H1 (cell line): ENCODE results near the gene OLA1. TPM values are rescaled to one million over a fixed set of nuclear protein-coding genes. Genes with fewer than 3 reads are reported as not detected.
A peak's percentile ranks its signal among the peaks of the same experiment; 100 is the strongest.

ENCODE experiments used
- CTCF ChIA-PET: fragments of 300-600 bp; sonication (Branson Sonifier 250); formaldehyde crosslinking; loops from one replicate; lab custom pipeline; 2021; ENCODE audit not compliant: partially characterized antibody; lab: Charles Lee
- POLR2A ChIA-PET: fragments of 300-600 bp; sonication (Branson Sonifier 250); formaldehyde crosslinking; loops from one replicate; lab custom pipeline; 2021; ENCODE audit warnings: inconsistent platforms; ENCODE audit not compliant: partially characterized antibody; lab: Charles Lee
- DNase-seq, 2 experiments: peaks; one replicate each; pipeline versions ENCODE4 v3.0.0 to v3.0.0-alpha.2; 2010 to 2022; ENCODE audit warnings: low spot score in 2 of 2, low read depth in 1 of 2, mixed read lengths in 1 of 2
- FAIRE-seq: peaks from 2 replicates; lab custom pipeline; 2011; peaks lifted over from hg19 to GRCh38; lab: Jason Lieb, UNC
- H2AFZ ChIP-seq: 2 replicates; pipeline ENCODE4 v1.8.1; 2012; ENCODE audit warnings: low read length, inconsistent platforms
- H2AK5ac ChIP-seq: 2 replicates; pipeline ENCODE4 v1.6.1; 2013; ENCODE audit warnings: low read depth, low read length
- H2BK120ac ChIP-seq: replicated peaks from 2 replicates; pipeline ENCODE3; 2013; ENCODE audit warnings: low read depth, low read length, inconsistent platforms
- H2BK12ac ChIP-seq: 2 replicates; pipeline ENCODE4 v1.6.1; 2013; ENCODE audit warnings: low read depth, low read length
- H2BK15ac ChIP-seq: 2 replicates; pipeline ENCODE4 v1.6.1; 2013; ENCODE audit warnings: low read length
- H2BK20ac ChIP-seq: 2 replicates; pipeline ENCODE4 v1.6.1; 2013; ENCODE audit warnings: low read length
- H2BK5ac ChIP-seq: 2 replicates; pipeline ENCODE4 v1.6.1; 2013; ENCODE audit warnings: low read depth, low read length
- H3K14ac ChIP-seq: 2 replicates; pipeline ENCODE4 v1.6.1; 2013; ENCODE audit warnings: inconsistent platforms; ENCODE audit not compliant: insufficient read length
- H3K18ac ChIP-seq: 2 replicates; pipeline ENCODE4 v1.6.1; 2013; ENCODE audit warnings: low read length; ENCODE audit errors: extremely low read depth
- H3K23ac ChIP-seq: 2 replicates; pipeline ENCODE4 v1.6.1; 2013; ENCODE audit warnings: inconsistent platforms; ENCODE audit not compliant: insufficient read length
- H3K23me2 ChIP-seq: 2 replicates; pipeline ENCODE4 v1.6.1; 2013; ENCODE audit warnings: low read depth, low read length
- H3K27ac ChIP-seq: 2 replicates; pipeline ENCODE4 v1.6.1; 2011; ENCODE audit warnings: low read depth, low read length, inconsistent platforms
- H3K27me3 ChIP-seq, 4 experiments: replicated peaks in 1 of 4; 1 replicate in 1 of 4; 2 replicates in 3 of 4; pipeline versions ENCODE4 v1.6.1 to v1.8.1; 2011 to 2013; ENCODE audit warnings: low read length in 3 of 4, mild to moderate bottlenecking in 3 of 4, inconsistent platforms in 2 of 4, mixed read lengths in 2 of 4, moderate library complexity in 1 of 4; ENCODE audit not compliant: control insufficient read depth in 3 of 4, insufficient read depth in 3 of 4; ENCODE audit errors: extremely low read depth in 1 of 4
- H3K36me3 ChIP-seq, 4 experiments: 2 replicates each; pipeline versions ENCODE4 v1.6.1 to v1.8.1; 2011 to 2013; ENCODE audit warnings: mild to moderate bottlenecking in 4 of 4, low read length in 3 of 4, moderate library complexity in 2 of 4, control low read depth in 1 of 4, inconsistent platforms in 1 of 4; ENCODE audit not compliant: insufficient read depth in 4 of 4, control insufficient read depth in 2 of 4
- H3K4ac ChIP-seq: replicated peaks from 2 replicates; pipeline ENCODE3; 2013; ENCODE audit warnings: low read length, low read depth, mixed read lengths, inconsistent platforms; ENCODE audit not compliant: insufficient read length
- H3K4me1 ChIP-seq, 4 experiments: replicated peaks in 1 of 4; 1 replicate in 1 of 4; 2 replicates in 3 of 4; pipeline versions ENCODE4 v1.6.1 to v1.8.1; 2011 to 2013; ENCODE audit warnings: low read length in 3 of 4, inconsistent platforms in 2 of 4, mixed read lengths in 1 of 4; ENCODE audit not compliant: insufficient read depth in 4 of 4, control insufficient read depth in 3 of 4
- H3K4me2 ChIP-seq, 2 experiments: 2 replicates each; pipeline versions ENCODE4 v1.6.1 to v1.8.1; 2011 to 2013; ENCODE audit warnings: low read depth in 2 of 2, low read length in 2 of 2, control low read depth in 1 of 2, inconsistent platforms in 1 of 2, mild to moderate bottlenecking in 1 of 2; ENCODE audit not compliant: insufficient read depth in 1 of 2
- H3K4me3 ChIP-seq, 4 experiments: fragments of 200-600, 300-600 bp in 1 of 4; sonication (generic), shearing (Covaris generic), sonication (Bioruptor Twin) in 1 of 4; 2 replicates each; pipeline versions ENCODE4 v1.5.1 to v1.8.1; 2011 to 2016; ENCODE audit warnings: low read length in 4 of 4, low read depth in 3 of 4, control low read depth in 2 of 4, inconsistent platforms in 2 of 4, mild to moderate bottlenecking in 2 of 4, mixed read lengths in 1 of 4, moderate library complexity in 1 of 4; ENCODE audit not compliant: insufficient read depth in 2 of 4; ENCODE audit errors: extremely low read depth in 1 of 4
- H3K56ac ChIP-seq: replicated peaks from 2 replicates; pipeline ENCODE3; 2013; ENCODE audit warnings: low read depth, mild to moderate bottlenecking, mixed read lengths, low read length, inconsistent platforms; ENCODE audit not compliant: insufficient read length
- H3K79me1 ChIP-seq: 2 replicates; pipeline ENCODE4 v1.6.1; 2013; ENCODE audit warnings: low read depth, low read length, control low read depth
- H3K79me2 ChIP-seq, 2 experiments: 2 replicates each; pipeline versions ENCODE4 v1.6.1 to v1.8.1; 2012 to 2013; ENCODE audit warnings: low read length in 2 of 2, mild to moderate bottlenecking in 2 of 2, inconsistent platforms in 1 of 2; ENCODE audit not compliant: insufficient read depth in 2 of 2, control insufficient read depth in 1 of 2
- H3K9ac ChIP-seq, 4 experiments: replicated peaks in 1 of 4; 1 replicate in 1 of 4; 2 replicates in 3 of 4; pipeline versions ENCODE4 v1.6.1 to v1.8.1; 2011 to 2013; ENCODE audit warnings: low read depth in 3 of 4, low read length in 3 of 4, control low read depth in 2 of 4, mild to moderate bottlenecking in 2 of 4, moderate library complexity in 2 of 4, inconsistent platforms in 1 of 4; ENCODE audit errors: extremely low read depth in 1 of 4
- H3K9me3 ChIP-seq, 2 experiments: 2 replicates each; pipeline versions ENCODE4 v1.6.1 to v1.8.1; 2012 to 2013; ENCODE audit warnings: mild to moderate bottlenecking in 2 of 2, moderate library complexity in 2 of 2, control low read depth in 1 of 2, inconsistent platforms in 1 of 2, low read depth in 1 of 2, low read length in 1 of 2, mixed read lengths in 1 of 2; ENCODE audit not compliant: insufficient read depth in 2 of 2
- H4K20me1 ChIP-seq, 2 experiments: replicated peaks in 1 of 2; 2 replicates each; pipeline versions ENCODE3 to v1.8.1; 2011 to 2013; ENCODE audit warnings: inconsistent platforms in 2 of 2, low read length in 2 of 2, mild to moderate bottlenecking in 1 of 2; ENCODE audit not compliant: insufficient read depth in 2 of 2, control insufficient read depth in 1 of 2
- H4K5ac ChIP-seq: 2 replicates; pipeline ENCODE4 v1.6.1; 2013; ENCODE audit warnings: low read length, low read depth, mixed read lengths, inconsistent platforms; ENCODE audit not compliant: insufficient read length
- H4K8ac ChIP-seq: 2 replicates; pipeline ENCODE4 v1.8.0; 2013; ENCODE audit warnings: mild to moderate bottlenecking, moderate library complexity, low read length, inconsistent platforms; ENCODE audit not compliant: insufficient read depth; ENCODE audit errors: extremely low read depth
- H4K91ac ChIP-seq: replicated peaks from 2 replicates; pipeline ENCODE3; 2013; ENCODE audit warnings: low read length, mixed read lengths, inconsistent platforms; ENCODE audit not compliant: insufficient read length
- ASH2L ChIP-seq: fragments of 200-600, 300-600 bp; sonication (generic); IDR thresholded peaks from one replicate; pipeline ENCODE4 v1.7.1; 2017; ENCODE audit warnings: low read length
- ATF3 ChIP-seq: IDR thresholded peaks from 2 replicates; pipeline ENCODE4 v1.6.1; 2011; ENCODE audit warnings: low read depth, mild to moderate bottlenecking, low read length; ENCODE audit not compliant: insufficient read depth
- FOSL1 ChIP-seq: IDR thresholded peaks from 2 replicates; pipeline ENCODE4 v1.6.1; 2011; ENCODE audit warnings: mild to moderate bottlenecking, low read depth, low read length, moderate library complexity; ENCODE audit not compliant: insufficient read depth
- PHF8 ChIP-seq: fragments of 200-600 bp; sonication (generic); conservative IDR thresholded peaks from 2 replicates; pipeline ENCODE4 v1.7.1; 2012; ENCODE audit warnings: low read depth, mild to moderate bottlenecking, inconsistent platforms, low read length, moderate library complexity
- SIN3A ChIP-seq, 2 experiments: IDR thresholded peaks in 1 of 2; conservative IDR thresholded peaks in 1 of 2; 2 replicates each; pipeline ENCODE4 v1.6.1; 2011 to 2012; ENCODE audit warnings: low read length in 2 of 2, improper control_type of control experiment in 1 of 2, low read depth in 1 of 2, mild to moderate bottlenecking in 1 of 2
- SIRT6 ChIP-seq: IDR thresholded peaks from one replicate; pipeline ENCODE4 v1.7.1; 2012; ENCODE audit warnings: low read length, inconsistent platforms
- SP1 ChIP-seq: IDR thresholded peaks from 2 replicates; pipeline ENCODE4 v1.6.1; 2011; ENCODE audit warnings: low read depth, low read length
- USF2 ChIP-seq: IDR thresholded peaks from 2 replicates; pipeline ENCODE4 v1.6.1; 2011; ENCODE audit warnings: low read length, improper control_type of control experiment
- YY1 ChIP-seq: IDR thresholded peaks from 2 replicates; pipeline ENCODE4 v1.6.1; 2011; ENCODE audit warnings: low read depth, mild to moderate bottlenecking, low read length
- WGBS, 2 experiments: shearing (Covaris generic) in 1 of 2; methylation state at CpG; one replicate each; pipeline versions ENCODE4 v1.1.6 to v1.1.7; 2013 to 2015; ENCODE audit warnings: low lambda C conversion rate in 2 of 2, mixed read lengths in 2 of 2, inconsistent platforms in 1 of 2, low coverage in 1 of 2, missing lambda C conversion rate in 1 of 2; ENCODE audit not compliant: insufficient replicate concordance in 2 of 2, insufficient coverage in 1 of 2, insufficient read length in 1 of 2; ENCODE audit errors: extremely low coverage in 1 of 2, missing lambda C conversion rate in 1 of 2; 5-methylcytosine and 5-hydroxymethylcytosine counted together
- polyA plus RNA-seq, 7 experiments: library from polyadenylated mRNA; depleted of rRNA in 3 of 7; stranded (reverse) in 5 of 7; unstranded in 2 of 7; fragments of >200 nt in 5 of 7; fragments of 200-250 nt in 2 of 7; gene quantifications; 1 replicate in 5 of 7; 2 replicates in 1 of 7; 4 replicates in 1 of 7; pipeline versions ENCODE4 v1.2.1 to v1.2.3, GENCODE V29; 2011 to 2013; ENCODE audit warnings: missing spikeins in 2 of 7, mixed read lengths in 2 of 7
- total RNA-seq: library from RNA; stranded (reverse); fragmentation: NEBNext Ultra II Directional; extraction: Animal tissue kit (Norgen Biotek cat#: 25700); gene quantifications from 2 replicates; pipeline ENCODE4 v1.2.1, GENCODE V29; 2021

OLA1 gene
- total and polyA plus RNA-seq, 2 of the 8 experiments (the other 6 are each of a cell fraction or from before 2014, with no cell fraction given), result 39.3 to 158 TPM

- peak overlapping the region; percentile 76; the same call in 1 of the 2 replicates for H2BK5ac ChIP-seq
- H2AFZ ChIP-seq, result peak overlapping the region; percentile 45; the same call in 1 of the 2 replicates
- peak overlapping the region; percentile 9; the same call in 1 of the 2 replicates for H2BK15ac ChIP-seq
- peak overlapping the region; percentile 83 for H3K18ac ChIP-seq
- H4K20me1 ChIP-seq, result no peaks in the 10 kb centered on the region
- WGBS, 2 experiments, result 50% methylated on average over 17 of the region's 18 CpGs; no CpG with 5 or more reads in 1 of the 2 experiments
- H3K27ac ChIP-seq, result no peak overlapping the region
- DNase-seq, result peak in 1 of 2 experiments; percentile 75
- POLR2A ChIA-PET, result interaction anchor here (1.1 to 2.7 kb wide), 3 partner anchors 9 to 59 kb away, joined by 3 to 15 read pairs (median 4); partner anchors contain the start of gene SP3
- H2AK5ac ChIP-seq, result peak overlapping the region; percentile 40
- no peaks in the 10 kb centered on the region for H3K9me3 ChIP-seq
- peak overlapping the region; percentile 59 for H2BK120ac ChIP-seq
- FAIRE-seq, result no peak
- H2BK12ac ChIP-seq, result peak overlapping the region; percentile 94
- H3K36me3 ChIP-seq, result no peaks in the 10 kb centered on the region
- peak overlapping the region in 1 of 4 experiments; percentile 2; a peak in 2 of 8 replicates for H3K4me3 ChIP-seq
- no peak overlapping the region for H4K8ac ChIP-seq
- H3K79me2 ChIP-seq, result no peaks in the 10 kb centered on the region
- peaks cover 8 to 23% (median 15%) of the 10 kb centered on the region in 4 experiments for H3K4me1 ChIP-seq
- no peaks in the 10 kb centered on the region; a peak in 1 of 7 replicates for H3K27me3 ChIP-seq
- CTCF ChIA-PET, result interaction anchor here (1.2 to 2.3 kb wide), 9 partner anchors 9 to 321 kb away, joined by 3 to 16 read pairs (median 5); no protein-coding TSS in a partner anchor
- H3K9ac ChIP-seq, result no peak overlapping the region
- no peak overlapping the region for H3K23ac ChIP-seq
- no peak overlapping the region for H3K56ac ChIP-seq
- H3K23me2 ChIP-seq, result peaks cover 3% of the 10 kb centered on the region; the same call in 1 of the 2 replicates
- no peak overlapping the region for H3K14ac ChIP-seq
- H4K91ac ChIP-seq, result peak overlapping the region; percentile 58
- peak overlapping the region; percentile 29 to 30; a peak in 3 of 4 replicates for H3K4me2 ChIP-seq
- H4K5ac ChIP-seq, result peak overlapping the region; percentile 39
- no peaks in the 10 kb centered on the region for H3K79me1 ChIP-seq
- H2BK20ac ChIP-seq, result peak overlapping the region; percentile 40; the same call in 1 of the 2 replicates
- H3K4ac ChIP-seq, result no peak overlapping the region
- TF ChIP-seq SIRT6, result no peak
- TF ChIP-seq SP1, result no peak
- TF ChIP-seq USF2, result no peak
- no peak for TF ChIP-seq SIN3A (conservative IDR thresholded peaks at IDR 0.05 in 1 of 2, IDR thresholded peaks at IDR 0.05 in 1 of 2; ENCODE audit: low read depth in 1 of 2, low read length in 2 of 2)
- no peak for TF ChIP-seq YY1
- TF ChIP-seq ATF3, result no peak
- no peak for TF ChIP-seq PHF8
- TF ChIP-seq ASH2L, result no peak
- no peak for TF ChIP-seq FOSL1
These were observed 224.5 kb downstream of the OLA1 start for GRCh38 chr2:174023591-174024523.
